SU-DHL-6 (cell line): ENCODE results near the gene THEMIS.

Source experiments
- CTCF ChIP-seq: fragments of 200-600 bp; sonication (generic); IDR thresholded peaks from one replicate; pipeline ENCODE4 v1.5.1; 2017; ENCODE audit warnings: antibody characterized with exemption, mild to moderate bottlenecking, low read length, moderate library complexity; ENCODE audit not compliant: insufficient read depth, poor library complexity, severe bottlenecking
- EZH2phosphoT487 ChIP-seq: fragments of 200-600 bp; sonication (generic), shearing (Covaris generic); conservative IDR thresholded peaks from 2 replicates; pipeline ENCODE4 v1.6.1; 2018; ENCODE audit warnings: mild to moderate bottlenecking, antibody characterized with exemption, low read length, moderate library complexity, mixed read lengths

GRCh38 chr6:127900935-127901334, at the start of gene THEMIS:
- TF ChIP-seq CTCF (no peak), EZH2phosphoT487 (no peak)
